Measurements from ENCODE around the gene PTGFRN.

- no peak for TF ChIP-seq CTCF (conservative IDR thresholded peaks at IDR 0.05; ENCODE audit: low read depth, low read length)
- no peak for TF ChIP-seq POLR2A (IDR thresholded peaks at IDR 0.05; ENCODE audit: low read depth, low read length)
- no peak for TF ChIP-seq FOS (IDR thresholded peaks at IDR 0.05; ENCODE audit: low read depth, low read length)
- no peak for TF ChIP-seq MXI1 (IDR thresholded peaks at IDR 0.05; ENCODE audit: borderline replicate concordance, low read depth, low read length)
- TF ChIP-seq RFX5 (IDR thresholded peaks at IDR 0.05; ENCODE audit: low read depth, low read length): no peak
- TF ChIP-seq RCOR1 (IDR thresholded peaks at IDR 0.05; ENCODE audit: insufficient replicate concordance, low read length): no peak
- TF ChIP-seq RAD21 (IDR thresholded peaks at IDR 0.05; ENCODE audit: low read length): no peak
- TF ChIP-seq SMC3 (IDR thresholded peaks at IDR 0.05; ENCODE audit: low read depth, low read length): no peak
- no peak for TF ChIP-seq USF2 (IDR thresholded peaks at IDR 0.05; ENCODE audit: low read depth, low read length)
- no peak for TF ChIP-seq ELK1 (IDR thresholded peaks at IDR 0.05; ENCODE audit: borderline replicate concordance, low read depth, low read length)
- TF ChIP-seq CEBPB (IDR thresholded peaks at IDR 0.05; ENCODE audit: low read depth, low read length): no peak
- no peak for TF ChIP-seq NFE2L2 (IDR thresholded peaks at IDR 0.05; ENCODE audit: low read depth, low read length)
- no peak for TF ChIP-seq MAFK (IDR thresholded peaks at IDR 0.05; ENCODE audit: low read depth, low read length)
- TF ChIP-seq BHLHE40 (IDR thresholded peaks at IDR 0.05; ENCODE audit: low read depth, low read length): no peak
These were observed 120.0 kb downstream of the PTGFRN start for GRCh38 chr1:117029685-117030084.
